Myocyte (in vitro differentiated cells): ENCODE data around the gene TPRG1. TPM values are rescaled to one million over a fixed set of nuclear protein-coding genes. Genes with fewer than 3 reads are reported as not detected.

Experiments used
- DNase-seq: peaks from one replicate; pipeline ENCODE4 v3.0.0-alpha.2; 2012; ENCODE audit warnings: low read depth
- total RNA-seq: library from RNA; depleted of rRNA; stranded (reverse); fragments of >200 nt; gene quantifications from 2 replicates; pipeline ENCODE4 v1.2.3, GENCODE V29; 2014

TPRG1 gene
- total RNA-seq, 1 donor from 2014 or later: 3.1 TPM

DNA sequence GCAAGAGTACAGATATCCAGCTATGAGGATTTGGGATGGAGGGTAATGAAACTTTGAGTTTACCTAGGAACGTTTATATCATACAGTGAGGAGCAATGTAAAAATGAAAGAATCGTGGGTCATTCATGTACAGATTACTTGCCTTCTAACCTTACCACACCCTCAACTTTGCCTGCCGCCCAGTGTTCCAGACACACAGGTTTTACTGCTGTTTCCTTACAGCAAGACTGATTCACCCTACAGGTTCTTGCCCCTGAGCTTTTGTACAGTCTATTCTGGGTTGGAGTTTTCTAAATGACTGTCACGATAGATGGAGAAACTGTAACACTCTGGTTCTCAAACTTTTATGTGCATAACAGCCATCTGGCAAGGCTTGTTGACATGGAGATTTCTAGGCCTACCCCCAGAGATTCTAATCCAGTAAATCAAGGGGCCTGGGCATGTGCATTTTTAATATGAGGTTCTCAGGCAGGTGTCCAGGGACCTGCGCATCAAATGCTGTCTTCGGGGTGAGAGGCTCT is 6.6 kb upstream of the TPRG1 start:
- DNase-seq: no peak

DNA sequence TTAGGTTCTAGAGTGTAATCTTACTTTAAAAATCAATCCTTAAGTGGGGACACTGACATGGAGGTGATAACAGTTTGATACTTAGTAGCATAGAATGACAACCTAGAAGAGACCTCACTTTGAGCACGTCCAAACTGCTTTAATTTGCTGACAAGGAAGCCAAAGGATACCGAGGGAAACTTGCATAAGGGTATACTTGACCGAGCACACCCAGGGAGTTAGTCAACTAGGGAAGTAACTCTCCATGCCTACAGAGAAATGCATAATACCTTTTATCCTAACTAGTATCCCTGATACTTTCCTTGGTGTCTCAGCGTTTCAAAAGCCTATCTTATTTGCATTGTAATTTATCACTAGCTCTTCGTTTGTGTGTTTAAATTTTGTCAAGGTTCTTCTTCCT is 5.5 kb upstream of the TPRG1 start:
- DNase-seq: no peak

DNA sequence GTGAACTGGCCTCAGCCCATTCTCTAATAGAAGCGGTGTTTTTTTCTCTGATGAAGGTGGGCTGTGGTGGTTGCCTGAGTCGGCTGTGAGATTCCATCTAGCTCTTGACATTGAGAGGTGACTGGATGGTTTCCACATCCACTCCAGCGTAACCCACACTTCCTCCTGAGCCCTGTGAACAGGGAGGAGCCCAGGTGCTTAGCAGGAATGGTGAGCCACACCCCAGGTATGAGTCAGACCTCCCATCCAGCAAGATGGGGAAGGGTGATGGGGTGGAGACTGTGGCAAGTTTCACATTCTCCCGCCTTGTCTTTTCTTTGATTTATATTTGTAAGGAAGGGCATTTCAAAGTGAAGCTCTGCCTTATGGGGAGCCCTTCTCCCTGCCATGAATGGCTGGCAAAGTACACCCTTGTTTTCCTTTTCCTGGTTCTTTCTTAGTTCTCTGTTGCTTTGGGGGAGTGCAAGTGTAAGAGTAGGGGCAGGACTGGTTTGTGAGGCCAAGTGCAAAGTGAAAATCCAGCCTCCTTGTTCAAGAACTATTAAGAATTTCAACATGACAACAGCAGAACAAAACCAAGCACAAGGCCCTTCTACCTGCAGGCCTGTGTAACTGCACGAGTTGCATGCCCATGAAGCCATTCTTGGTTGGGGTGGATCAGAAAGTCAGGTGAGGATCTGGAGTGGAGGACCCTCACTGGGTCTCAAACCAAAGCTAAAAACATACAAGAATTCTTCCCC is 4.6 kb upstream of the TPRG1 start:
- DNase-seq: no peak

DNA sequence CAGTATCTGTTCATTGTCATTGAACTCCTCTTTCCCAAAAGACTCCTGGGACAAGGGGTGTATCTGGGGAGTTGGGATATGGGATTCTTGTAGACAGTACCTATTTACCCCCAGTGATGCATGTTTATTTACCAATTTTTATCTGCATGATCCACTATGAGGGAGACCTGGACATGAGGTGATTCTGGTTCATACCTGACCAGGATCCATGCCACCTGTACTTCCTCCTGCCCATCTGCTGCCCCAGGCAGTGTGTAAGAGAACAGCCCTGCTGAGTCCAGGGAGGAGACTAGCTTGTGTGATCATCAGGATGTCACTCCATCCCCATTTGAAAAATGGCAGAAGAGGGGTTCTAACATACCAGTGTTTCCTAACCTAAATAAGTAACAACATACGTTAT is 3.1 kb upstream of the TPRG1 start:
- DNase-seq: no peak

DNA sequence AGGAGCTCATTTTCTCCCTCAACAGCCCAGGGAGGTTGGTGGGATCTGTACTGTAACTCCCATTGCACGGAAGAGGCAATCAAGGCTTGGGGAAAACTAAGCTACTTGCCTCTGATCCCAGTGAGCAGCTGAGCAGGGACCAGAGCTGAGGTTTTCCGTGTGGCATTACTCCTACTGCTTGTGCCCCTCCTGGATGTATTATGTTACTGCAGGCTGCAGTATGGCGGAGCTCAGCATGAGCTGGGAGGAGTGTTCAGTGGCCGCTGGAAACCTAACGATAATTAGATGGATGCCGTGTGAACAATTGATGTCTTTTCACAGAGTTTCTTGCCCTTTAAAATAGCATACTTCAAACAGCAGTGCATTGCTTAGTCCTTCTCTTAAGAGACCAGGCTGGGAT is 2.0 kb upstream of the TPRG1 start:
- no peak for DNase-seq

DNA sequence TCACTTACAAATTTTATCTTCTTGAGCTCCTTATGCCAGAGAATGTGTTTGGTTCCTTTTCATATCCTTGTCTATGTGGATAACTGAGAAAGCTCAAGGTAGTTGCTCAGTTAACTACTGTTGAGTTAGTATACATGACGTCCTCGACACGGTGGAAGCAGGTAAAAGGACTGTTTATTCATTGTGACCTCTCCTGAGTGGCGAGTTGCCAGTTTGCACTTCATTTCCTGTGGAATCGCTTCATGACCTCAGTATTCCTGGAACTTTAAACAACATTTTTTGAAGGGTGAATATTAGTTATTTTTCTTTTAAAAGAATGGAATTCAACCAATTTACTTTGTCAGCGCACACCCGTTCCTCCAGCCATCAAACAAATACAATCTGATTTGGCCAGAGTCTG is 1.2 kb upstream of the TPRG1 start:
- DNase-seq: no peak

DNA sequence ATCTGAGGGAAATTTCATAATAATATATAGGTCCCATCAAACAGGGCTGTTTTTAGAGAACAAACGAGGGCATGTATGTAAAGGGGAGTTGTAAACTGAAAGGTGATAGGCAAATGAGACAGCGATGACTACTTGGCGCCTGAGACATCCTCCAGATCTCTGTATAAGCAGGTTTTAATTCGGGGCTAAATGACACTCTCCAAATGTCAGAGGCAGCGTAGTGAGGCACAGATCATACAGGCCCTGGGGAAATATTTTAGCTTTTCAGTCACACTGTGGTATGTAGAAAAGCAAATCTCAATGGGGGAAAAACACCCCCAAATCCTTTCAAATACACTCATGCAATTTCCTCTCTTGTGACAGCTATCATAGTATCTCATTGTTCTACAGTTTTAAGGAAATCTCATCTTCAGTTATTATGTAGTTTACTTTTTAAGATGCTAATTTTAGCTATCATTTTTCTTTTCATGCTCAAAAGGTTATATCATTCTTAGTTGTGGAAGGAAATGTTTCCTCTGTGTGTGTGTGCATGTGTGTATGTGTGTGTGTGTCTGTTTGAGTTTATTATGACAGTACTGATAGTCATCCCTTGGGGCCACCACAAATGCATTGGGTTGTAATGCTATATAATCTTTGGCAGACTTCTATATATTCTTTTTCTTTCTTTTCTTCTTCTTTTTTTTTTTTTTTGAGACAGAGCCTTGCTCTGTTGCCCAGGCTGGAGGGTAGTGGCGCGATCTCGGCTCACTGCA is 1.1 kb downstream of the TPRG1 start:
- no peak for DNase-seq

DNA sequence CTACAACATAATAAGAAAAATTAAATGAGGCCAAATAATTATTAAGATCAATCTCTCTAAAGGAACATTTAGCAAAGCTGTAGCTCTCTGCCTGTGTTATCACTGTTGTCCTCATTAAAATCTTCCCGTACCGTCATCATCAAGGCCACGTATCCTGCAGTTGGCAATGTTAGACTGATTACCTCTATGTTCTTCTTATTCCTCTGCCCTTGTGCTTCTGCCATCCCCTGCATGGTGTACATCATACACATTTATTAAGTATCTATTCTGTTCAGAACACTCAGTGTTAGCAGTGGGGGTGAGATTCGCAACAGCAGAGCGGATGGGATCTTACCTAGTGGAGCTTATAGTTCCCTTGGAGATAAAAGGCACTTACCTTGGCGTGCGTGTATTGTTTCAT is 12.8 kb downstream of the TPRG1 start:
- DNase-seq: no peak

DNA sequence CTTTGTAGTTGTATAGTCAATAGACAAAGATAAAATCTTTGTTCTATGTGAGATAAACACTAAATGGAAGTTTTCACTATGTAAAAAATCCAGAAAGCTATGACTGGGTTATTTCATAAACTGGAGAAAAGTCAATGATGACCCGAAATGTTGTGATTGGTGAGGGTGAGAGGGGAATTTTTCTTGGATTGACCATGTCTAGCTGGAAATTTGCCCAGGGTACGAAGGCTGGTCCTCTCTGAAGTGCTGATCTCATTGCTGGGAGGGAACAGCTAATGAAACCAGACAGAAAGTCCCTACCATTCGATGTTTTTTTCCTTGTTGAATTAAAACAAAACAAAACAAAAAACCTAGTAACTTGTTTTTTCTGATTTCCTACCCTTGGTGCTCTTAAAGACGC is 14.3 kb downstream of the TPRG1 start:
- DNase-seq: peak; percentile 20

DNA sequence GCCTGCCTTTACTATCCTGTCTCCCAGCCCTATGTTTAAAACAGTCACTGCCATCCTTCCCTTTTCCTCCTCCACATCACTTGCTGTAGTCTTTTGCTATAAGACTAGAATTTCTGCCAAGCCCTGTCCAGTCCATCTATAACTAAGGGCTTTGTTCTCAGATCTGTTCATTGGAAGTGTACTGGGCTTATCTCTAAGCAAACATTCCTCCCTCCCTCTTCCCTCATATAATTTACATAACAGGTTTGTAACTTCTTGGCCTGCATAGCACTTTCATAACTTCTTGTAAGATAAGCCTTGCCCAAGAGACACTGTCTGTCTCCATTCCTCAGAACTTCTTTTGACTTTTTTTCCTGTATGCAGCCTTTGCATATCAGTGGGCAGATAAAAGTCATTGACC is 16.7 kb downstream of the TPRG1 start:
- DNase-seq: no peak

DNA sequence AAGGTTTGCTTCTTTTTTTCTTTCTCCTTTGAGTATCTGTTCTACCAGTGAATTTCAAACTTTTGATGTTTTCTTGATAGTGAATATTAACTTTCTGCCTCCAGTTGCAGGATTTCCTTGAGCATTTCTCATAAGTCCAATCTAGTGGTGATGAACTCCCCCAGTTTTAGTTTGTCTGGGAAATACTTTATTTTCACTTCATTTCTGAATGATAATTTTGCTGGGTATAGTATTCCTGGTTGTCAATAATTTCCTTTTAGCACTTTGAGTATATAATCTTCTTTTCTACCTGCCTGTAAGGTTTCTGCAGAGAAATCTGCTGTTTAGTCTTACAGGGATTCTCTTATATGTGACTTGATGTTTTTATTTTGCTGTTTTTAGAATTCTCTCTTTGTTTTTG is 21.0 kb downstream of the TPRG1 start:
- no peak for DNase-seq

DNA sequence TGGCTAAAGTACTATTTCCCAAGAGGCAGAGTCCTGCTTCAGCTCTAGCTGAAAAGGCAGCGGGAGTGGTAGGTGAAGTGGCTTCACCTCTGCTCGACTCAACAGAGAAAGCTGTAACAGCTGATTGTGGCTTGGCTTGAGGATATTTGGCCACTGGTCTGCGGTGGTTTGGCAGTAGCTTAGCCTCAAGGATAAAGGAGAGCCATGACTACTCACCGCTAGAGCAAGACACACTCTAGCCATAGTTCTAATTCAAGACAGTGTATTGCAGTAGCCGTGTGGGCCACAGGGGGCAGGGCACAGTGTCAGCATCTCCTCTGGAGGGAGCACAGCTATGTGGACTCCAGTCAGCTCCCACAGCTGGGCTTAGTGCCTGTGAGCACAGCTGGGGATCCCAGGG is 23.5 kb downstream of the TPRG1 start:
- peak; percentile 72 for DNase-seq

DNA sequence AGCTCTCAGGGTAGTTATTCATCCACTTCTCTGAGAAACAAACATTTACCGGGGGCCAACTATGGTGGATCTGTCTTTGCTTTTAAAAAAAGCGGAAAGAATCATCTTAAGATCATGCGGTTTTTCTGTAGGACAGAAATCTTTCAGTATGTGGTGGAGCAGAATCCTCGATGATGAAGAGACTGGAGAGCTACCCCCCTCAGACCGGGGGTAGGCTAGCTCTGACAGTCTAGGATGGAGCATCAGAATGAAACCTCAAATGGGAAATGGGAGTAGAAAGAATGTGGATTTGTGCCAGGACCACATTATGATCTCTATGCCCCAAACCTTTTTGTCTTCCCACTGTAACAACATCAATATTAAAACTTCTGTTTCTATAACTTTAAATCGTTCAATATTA is 30.3 kb downstream of the TPRG1 start:
- peak; percentile 18 for DNase-seq

DNA sequence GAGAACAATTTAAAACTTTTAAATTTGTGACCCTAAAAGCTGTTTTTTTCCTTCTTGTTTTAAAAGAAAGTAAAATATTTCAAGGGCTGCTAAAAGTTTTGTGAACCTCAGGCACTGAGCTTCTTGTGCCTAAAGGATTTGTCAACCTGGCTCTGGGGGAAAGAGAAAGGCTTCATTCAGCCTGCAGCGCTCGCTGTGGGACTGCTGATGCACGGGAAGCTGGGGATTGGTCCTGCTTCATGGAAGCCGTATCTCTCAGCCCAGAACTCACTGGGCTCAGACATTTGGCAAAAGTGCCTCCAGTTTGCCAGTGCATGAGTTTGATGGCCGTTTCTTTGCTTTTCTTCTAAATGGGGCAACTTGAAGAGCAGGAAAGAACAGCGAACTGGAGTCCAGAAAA is 30.8 kb downstream of the TPRG1 start:
- no peak for DNase-seq

DNA sequence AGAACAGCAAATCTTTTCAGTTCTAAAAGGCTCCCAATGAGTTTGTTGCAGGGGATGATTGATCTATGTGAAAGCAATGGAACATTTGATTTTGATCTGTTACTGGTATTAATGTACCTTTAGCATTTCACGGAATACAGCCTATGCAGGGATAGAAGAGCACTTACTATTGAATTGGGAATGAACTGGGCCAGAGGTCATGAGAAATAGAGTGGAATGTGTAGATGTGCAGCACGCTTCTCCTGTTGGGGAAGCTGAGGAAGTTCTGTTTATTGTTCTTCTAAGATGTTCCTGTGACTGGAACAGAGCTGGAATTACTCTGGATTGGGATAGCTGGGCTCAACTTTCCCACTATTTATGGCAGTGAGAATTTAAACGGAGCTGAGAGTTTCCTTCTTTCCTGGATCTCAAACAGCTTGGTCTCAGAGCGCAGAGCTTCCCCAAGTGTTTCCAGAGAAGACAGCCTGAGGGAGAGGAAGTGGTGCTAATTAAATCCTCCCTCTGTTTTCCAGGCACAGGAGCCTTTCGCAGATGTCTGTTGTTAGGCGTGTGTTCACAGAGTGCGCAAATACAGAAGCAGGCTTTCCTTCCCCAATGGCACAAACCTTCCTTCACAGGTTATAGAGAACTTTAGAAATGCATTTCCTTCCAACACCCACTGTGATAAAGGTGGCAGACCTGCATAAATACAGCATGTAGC is 32.5 kb downstream of the TPRG1 start:
- no peak for DNase-seq

DNA sequence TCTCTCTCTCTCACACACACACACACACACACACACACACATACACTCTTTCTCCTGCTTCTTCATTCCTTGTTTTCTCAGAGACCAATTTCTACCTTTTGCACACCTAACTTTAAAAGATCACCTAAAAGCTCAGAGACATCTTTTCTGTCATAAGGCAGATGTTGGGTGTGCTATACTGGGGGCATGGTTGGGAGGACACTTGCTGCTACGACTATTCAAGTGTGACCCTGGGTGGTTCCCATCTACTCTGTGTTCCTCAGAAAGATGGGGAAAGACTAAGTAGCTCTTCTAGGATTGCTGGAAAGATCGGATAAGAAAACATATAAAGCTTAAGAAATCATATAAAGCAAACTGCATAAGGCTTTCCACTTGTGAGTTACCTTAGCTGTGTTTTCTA is 33.2 kb downstream of the TPRG1 start:
- no peak for DNase-seq

DNA sequence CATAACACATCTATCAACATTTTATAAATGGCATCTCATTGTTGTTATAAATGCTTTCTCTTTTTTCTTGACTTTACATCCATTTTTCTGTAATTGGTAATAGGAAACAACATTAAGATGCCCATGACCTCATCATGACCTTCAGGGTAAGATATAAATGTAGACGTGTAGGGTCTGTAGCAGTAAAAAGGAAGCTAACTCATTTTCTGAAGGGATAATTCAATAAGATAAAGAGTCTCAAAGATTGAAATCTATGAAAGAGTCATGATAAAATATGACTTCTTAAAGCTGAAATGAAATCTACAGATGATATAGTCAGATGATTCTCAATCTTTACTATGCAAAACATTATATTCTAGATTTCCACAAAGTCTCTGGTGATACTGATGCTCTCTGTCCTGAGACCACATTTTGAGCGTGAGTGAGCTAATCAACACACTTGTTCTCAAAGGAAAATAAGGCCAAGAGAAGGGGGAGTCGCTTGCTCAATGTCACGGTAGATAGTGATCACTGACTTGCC is 38.5 kb downstream of the TPRG1 start:
- DNase-seq: no peak

DNA sequence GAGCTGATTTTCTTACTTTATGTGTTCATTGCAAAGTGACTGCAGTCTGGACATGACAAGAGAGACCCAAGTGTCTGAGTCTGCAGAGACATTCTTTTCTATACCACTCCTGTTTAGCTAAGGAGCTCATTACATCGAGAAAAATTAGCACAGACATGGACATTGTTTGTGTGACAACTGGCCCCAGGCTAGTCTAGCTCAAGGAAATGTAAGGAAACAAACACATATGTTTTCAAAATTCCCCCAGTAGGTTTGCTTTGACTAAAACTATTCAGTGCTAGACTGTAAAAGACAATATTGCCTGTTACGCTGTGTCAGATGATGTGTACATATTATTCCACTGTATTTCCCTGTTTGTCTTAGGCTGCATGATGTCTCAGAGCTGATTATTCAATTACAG is 40.9 kb downstream of the TPRG1 start:
- DNase-seq: no peak

DNA sequence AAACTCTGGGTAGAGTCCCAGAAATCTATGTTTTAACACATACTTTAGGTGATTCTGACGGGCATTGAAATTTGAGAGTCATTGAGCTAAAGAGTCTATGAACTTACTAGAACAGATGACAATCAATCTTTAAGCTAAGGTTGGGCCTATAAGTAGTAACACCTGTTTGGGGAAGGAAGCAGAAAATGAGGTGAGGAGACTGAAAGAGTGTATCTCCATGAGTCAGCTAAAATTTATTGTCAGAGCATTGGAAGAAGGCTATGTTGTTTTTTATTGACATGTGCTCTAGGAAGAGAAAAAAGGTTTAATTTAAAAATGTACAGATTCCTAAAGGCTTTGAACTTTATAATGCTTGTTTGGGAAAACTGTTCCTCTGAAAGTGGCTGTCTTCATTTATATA is 42.9 kb downstream of the TPRG1 start:
- no peak for DNase-seq

DNA sequence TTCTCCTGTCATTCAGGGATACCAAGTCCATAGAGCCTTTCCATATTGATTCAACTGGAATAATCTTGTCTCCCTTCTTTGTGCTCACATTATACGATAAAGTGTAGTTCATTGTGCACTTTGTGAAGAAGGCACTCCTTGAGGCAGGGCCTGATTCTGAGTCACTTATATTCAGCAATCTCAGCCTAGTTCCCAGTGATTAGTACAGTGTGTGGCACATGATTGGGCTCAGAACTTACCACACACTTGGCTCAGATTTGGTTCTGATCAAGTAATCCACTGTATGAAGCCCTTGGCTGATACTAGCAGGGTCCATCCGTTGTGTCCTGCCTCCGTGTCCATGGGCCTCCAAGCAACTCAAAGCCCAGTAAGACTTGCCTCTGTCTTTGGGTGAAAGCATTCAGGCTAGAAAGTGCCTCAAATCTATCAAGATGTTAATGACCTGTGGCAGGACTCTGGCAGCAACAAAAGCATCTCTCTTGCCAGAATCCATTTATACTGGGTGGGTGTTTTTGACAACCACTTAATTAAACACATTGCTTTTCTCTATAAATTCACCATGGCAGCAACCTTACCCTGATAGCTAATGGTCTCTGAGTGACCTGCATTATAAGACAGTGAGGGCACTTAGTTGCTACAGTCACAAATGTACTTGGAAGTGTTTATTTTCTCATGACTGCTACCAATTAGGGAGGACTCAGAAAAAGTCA is 51.3 kb downstream of the TPRG1 start:
- DNase-seq: no peak

DNA sequence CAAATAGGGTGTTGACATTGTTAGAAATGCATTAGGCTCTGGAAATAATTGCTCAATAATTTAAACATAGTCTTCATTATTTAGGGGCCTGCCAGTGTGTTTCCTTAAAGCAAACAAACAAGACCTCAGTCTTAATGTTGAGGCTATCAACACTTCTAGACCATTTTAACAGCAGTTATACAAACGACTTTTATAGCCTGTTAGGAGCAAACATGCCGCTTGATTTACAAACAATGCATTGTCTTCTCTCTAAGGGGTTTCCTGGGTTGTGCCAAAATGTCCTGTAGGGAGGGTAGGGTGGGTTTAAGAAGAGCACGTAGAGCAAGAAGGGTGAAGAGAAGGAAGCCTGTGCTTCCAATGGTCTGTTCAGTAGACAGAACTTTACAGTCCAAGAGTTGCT is 53.7 kb downstream of the TPRG1 start:
- no peak for DNase-seq
